ENCODE measurements around the gene UBE2F.

Gene UBE2F

GRCh38 chr2:237997521-237997920 is 30.7 kb downstream of the UBE2F start:
- no peak for DNase-seq (ENCODE audit: low read depth)
- no peak for TF ChIP-seq CTCF (IDR thresholded peaks at IDR 0.05; ENCODE audit: low read depth, low read length, missing control alignments)
- no peak overlapping the region for H3K4me3 ChIP-seq (ENCODE audit: low read depth, low read length)
- in situ Hi-C loops (cut with HindIII; ENCODE audit: low sequenced_read_pairs), result no loop called here

- no peak for TF ChIP-seq CTCF (IDR thresholded peaks at IDR 0.05; ENCODE audit: low read depth, low read length, missing control alignments)
- no peak overlapping the region for H3K4me3 ChIP-seq (ENCODE audit: low read depth, low read length)
- DNase-seq (ENCODE audit: low read depth), result no peak
- in situ Hi-C loops (cut with HindIII; ENCODE audit: low sequenced_read_pairs), result no loop called here
These were observed 31.7 kb downstream of the UBE2F start for GRCh38 chr2:237998530-237998929.

GRCh38 chr2:238003234-238004031 is 36.6 kb downstream of the UBE2F start:
- DNase-seq (ENCODE audit: low read depth), result no peak
- in situ Hi-C loops (cut with HindIII; ENCODE audit: low sequenced_read_pairs), result no loop called here
- TF ChIP-seq CTCF (IDR thresholded peaks at IDR 0.05; ENCODE audit: low read depth, low read length, missing control alignments), result no peak
- H3K4me3 ChIP-seq (ENCODE audit: low read depth, low read length), result no peak overlapping the region

- no peak for DNase-seq (ENCODE audit: low read depth)
- H3K4me3 ChIP-seq (ENCODE audit: low read depth, low read length), result no peak overlapping the region
- TF ChIP-seq CTCF (IDR thresholded peaks at IDR 0.05; ENCODE audit: low read depth, low read length, missing control alignments), result no peak
- in situ Hi-C loops (cut with HindIII; ENCODE audit: low sequenced_read_pairs), result no loop called here
These were observed 37.4 kb downstream of the UBE2F start for GRCh38 chr2:238004077-238004830.

GRCh38 chr2:238005528-238005927 is 38.7 kb downstream of the UBE2F start:
- DNase-seq (ENCODE audit: low read depth), result no peak
- TF ChIP-seq CTCF (IDR thresholded peaks at IDR 0.05; ENCODE audit: low read depth, low read length, missing control alignments), result no peak
- H3K4me3 ChIP-seq (ENCODE audit: low read depth, low read length), result no peak overlapping the region
- in situ Hi-C loops (cut with HindIII; ENCODE audit: low sequenced_read_pairs), result no loop called here

- in situ Hi-C loops (cut with HindIII; ENCODE audit: low sequenced_read_pairs), result no loop called here
- no peak for TF ChIP-seq CTCF (IDR thresholded peaks at IDR 0.05; ENCODE audit: low read depth, low read length, missing control alignments)
- DNase-seq (ENCODE audit: low read depth), result no peak
- no peak overlapping the region for H3K4me3 ChIP-seq (ENCODE audit: low read depth, low read length)
These were observed 39.7 kb downstream of the UBE2F start for GRCh38 chr2:238006510-238006909.

Measured in astrocyte of the cerebellum (primary cell).